ENCODE data around the gene LY6G6D. TPM values are rescaled to one million over a fixed set of nuclear protein-coding genes. Genes with fewer than 3 reads are reported as not detected.

LY6G6D gene
- total and polyA plus RNA-seq, 2 of the 13 experiments (the other 11 are each of a cell fraction or from before 2014, with no cell fraction given) = not detected

- no peak for TF ChIP-seq SP140L (CRISPR knock-in tag; IDR thresholded peaks at IDR 0.05; ENCODE audit: borderline replicate concordance)
- TF ChIP-seq KDM5A (IDR thresholded peaks at IDR 0.05; ENCODE audit: borderline replicate concordance, low read length) = peak; percentile 60
- TF ChIP-seq ZFP82 (CRISPR knock-in tag; IDR thresholded peaks at IDR 0.05; ENCODE audit: borderline replicate concordance) = no peak; the same call in 1 of the 2 replicates
- TF ChIP-seq ARID4A (CRISPR knock-in tag; IDR thresholded peaks at IDR 0.05; ENCODE audit: borderline replicate concordance) = peak; percentile 92
- no peak for TF ChIP-seq NR3C1 (CRISPR knock-in tag; IDR thresholded peaks at IDR 0.05)
- TF ChIP-seq ZNF768 (CRISPR knock-in tag; IDR thresholded peaks at IDR 0.05) = peak; percentile 61; the same call in 1 of the 2 replicates
- TF ChIP-seq HNRNPK (IDR thresholded peaks at IDR 0.05; ENCODE audit: low read depth, low read length, poor library complexity, severe bottlenecking) = no peak
- TF ChIP-seq ZNF740 (CRISPR knock-in tag; IDR thresholded peaks at IDR 0.05) = no peak
- TF ChIP-seq SKIL (CRISPR knock-in tag; IDR thresholded peaks at IDR 0.05; ENCODE audit: borderline replicate concordance) = 0 out of 2 replicates have a peak, but pooled peaks have one; percentile 17
- no peak for TF ChIP-seq HMG20B (CRISPR knock-in tag; conservative IDR thresholded peaks at IDR 0.05)
- no peak for TF ChIP-seq SMAD9 (CRISPR knock-in tag; IDR thresholded peaks at IDR 0.05)
- peak; percentile 82 for TF ChIP-seq MYPOP (CRISPR knock-in tag; IDR thresholded peaks at IDR 0.05)
- peak; percentile 14; the same call in 1 of the 2 replicates for TF ChIP-seq ZBTB49 (CRISPR knock-in tag; IDR thresholded peaks at IDR 0.05; ENCODE audit: borderline replicate concordance)
- TF ChIP-seq ZSCAN12 (CRISPR knock-in tag; IDR thresholded peaks at IDR 0.05) = no peak
- TF ChIP-seq IKZF5 (CRISPR knock-in tag; IDR thresholded peaks at IDR 0.05) = peak; percentile 90
These were observed 12.1 kb upstream of the LY6G6D start, which contains the start of gene ABHD16A (continued) for GRCh38 chr6:31702819-31703716.

Data from HepG2 (cell line).